ENCODE data around the gene PRTG. TPM values are rescaled to one million over a fixed set of nuclear protein-coding genes. Genes with fewer than 3 reads are reported as not detected.

PRTG gene
- polyA plus RNA-seq, 3 donors, result not detected

DNA sequence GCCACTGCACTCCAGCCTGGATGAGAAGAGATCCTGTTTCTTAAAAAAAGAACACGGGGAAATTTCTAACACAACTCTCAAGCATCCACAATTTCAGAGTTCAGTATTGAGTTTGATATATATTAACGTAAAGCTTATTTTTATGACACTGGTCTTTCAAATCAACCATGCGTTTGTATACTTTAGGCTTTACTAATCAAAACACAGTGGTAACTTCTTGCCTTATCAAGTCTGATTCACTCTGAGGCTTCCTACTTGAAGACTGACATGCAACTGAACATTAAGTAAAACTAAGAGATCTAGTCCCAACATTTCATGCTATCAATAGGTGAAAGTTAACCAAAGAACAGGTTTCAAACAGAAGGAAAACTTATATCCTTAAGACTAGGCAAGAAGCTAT lies 46.7 kb downstream of the PRTG start:
- Mint-ChIP-seq H3K27me3 (ENCODE audit: low read depth in 3 of 3) (peaks cover 0 to 5% (median 0%) of the 10 kb centered on the region in 3 donors), H3K4me1 (no peaks in the 10 kb centered on the region), H3K27ac (no peak overlapping the region), H3K4me3 (no peak overlapping the region), H3K36me3 (no peaks in the 10 kb centered on the region), H3K9me3 (peaks cover 0 to 5% (median 0%) of the 10 kb centered on the region in 7 donors)
- Histone ChIP-seq H3K27ac (ENCODE audit: low read depth in 1 of 2, low read length in 2 of 2) (no peak overlapping the region), H3K27me3 (ENCODE audit: control insufficient read depth in 2 of 2, insufficient read depth in 2 of 2, low read length in 2 of 2) (no peaks in the 10 kb centered on the region), H3K9ac (ENCODE audit: insufficient read depth, low read length, poor library complexity, severe bottlenecking) (no peak overlapping the region), H4K20me1 (ENCODE audit: insufficient read depth, low read length) (no peaks in the 10 kb centered on the region), H3K36me3 (replicated peaks in 1 of 2; ENCODE audit: control insufficient read depth in 1 of 2, insufficient read depth in 2 of 2, low read length in 2 of 2) (no peaks in the 10 kb centered on the region), H3K4me2 (replicated peaks; ENCODE audit: extremely low read depth, low read length, poor library complexity, severe bottlenecking) (no peak overlapping the region), H3K4me1 (ENCODE audit: control insufficient read depth in 1 of 2, insufficient read depth in 2 of 2, low read length in 2 of 2) (no peaks in the 10 kb centered on the region), H3K79me2 (ENCODE audit: insufficient read depth, low read length) (no peaks in the 10 kb centered on the region), H3K9me3 (replicated peaks in 1 of 2; ENCODE audit: control insufficient read depth in 1 of 2, insufficient read depth in 1 of 2, low read length in 2 of 2) (no peaks in the 10 kb centered on the region), H3K4me3 (replicated peaks in 1 of 3; ENCODE audit: low read depth in 2 of 3, low read length in 3 of 3) (no peak overlapping the region), H2AFZ (ENCODE audit: insufficient read depth, low read depth, low read length, poor library complexity, severe bottlenecking) (no peak overlapping the region)
- TF ChIP-seq CTCF (IDR thresholded peaks at IDR 0.05), result no peak
- no peak for DNase-seq
- intact Hi-C loops (cut with micrococcal nuclease), result no loop called here
- no CpG with 5 or more reads among the region's 3 CpGs for whole genome bisulfite sequencing (ENCODE audit: insufficient coverage)

DNA sequence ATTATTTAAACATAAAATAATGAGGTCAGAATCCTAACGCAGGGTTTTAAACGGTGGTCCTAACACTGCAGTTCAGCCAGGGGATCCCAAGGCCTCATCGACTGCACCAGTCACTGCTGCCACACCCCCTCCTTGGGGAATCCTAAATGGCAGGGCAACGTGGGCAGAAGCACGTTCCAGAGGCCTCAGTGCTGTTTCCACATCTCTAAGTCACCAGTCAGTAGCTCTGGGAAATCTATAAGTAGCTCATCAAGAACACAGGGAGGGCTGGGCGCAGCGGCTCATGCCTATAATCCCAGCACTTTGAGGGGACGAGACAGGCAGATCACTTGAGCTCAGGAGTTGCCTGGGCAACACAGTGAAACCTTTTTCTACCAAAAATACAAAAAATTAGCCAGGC lies 47.5 kb downstream of the PRTG start:
- H3K27me3 Mint-ChIP-seq (ENCODE audit: low read depth in 3 of 3), result peaks cover 0 to 3% (median 0%) of the 10 kb centered on the region in 3 donors
- no peaks in the 10 kb centered on the region for H3K36me3 ChIP-seq (replicated peaks in 1 of 2; ENCODE audit: control insufficient read depth in 1 of 2, insufficient read depth in 2 of 2, low read length in 2 of 2)
- WGBS (ENCODE audit: insufficient coverage), result 98% methylated on average over 4 of the region's 8 CpGs

More for the DNA sequence above, 47.5 kb downstream of the PRTG start:
- Histone ChIP-seq H3K4me2 (replicated peaks; ENCODE audit: extremely low read depth, low read length, poor library complexity, severe bottlenecking) (no peak overlapping the region), H3K9ac (ENCODE audit: insufficient read depth, low read length, poor library complexity, severe bottlenecking) (no peak overlapping the region), H3K79me2 (ENCODE audit: insufficient read depth, low read length) (no peaks in the 10 kb centered on the region), H3K27me3 (ENCODE audit: control insufficient read depth in 2 of 2, insufficient read depth in 2 of 2, low read length in 2 of 2) (no peaks in the 10 kb centered on the region), H3K9me3 (replicated peaks in 1 of 2; ENCODE audit: control insufficient read depth in 1 of 2, insufficient read depth in 1 of 2, low read length in 2 of 2) (no peaks in the 10 kb centered on the region), H3K4me1 (ENCODE audit: control insufficient read depth in 1 of 2, insufficient read depth in 2 of 2, low read length in 2 of 2) (no peaks in the 10 kb centered on the region), H2AFZ (ENCODE audit: insufficient read depth, low read depth, low read length, poor library complexity, severe bottlenecking) (no peak overlapping the region), H3K4me3 (replicated peaks in 1 of 3; ENCODE audit: low read depth in 2 of 3, low read length in 3 of 3) (no peak overlapping the region), H3K27ac (ENCODE audit: low read depth in 1 of 2, low read length in 2 of 2) (no peak overlapping the region), H4K20me1 (ENCODE audit: insufficient read depth, low read length) (no peaks in the 10 kb centered on the region)
- H3K36me3 Mint-ChIP-seq, result no peaks in the 10 kb centered on the region
- H3K4me1 Mint-ChIP-seq, result no peaks in the 10 kb centered on the region
- no peak for TF ChIP-seq CTCF (IDR thresholded peaks at IDR 0.05)
- H3K4me3 Mint-ChIP-seq, result no peak overlapping the region
- H3K9me3 Mint-ChIP-seq, result no peaks in the 10 kb centered on the region
- no peak for DNase-seq
- no peak overlapping the region for H3K27ac Mint-ChIP-seq
- intact Hi-C loops (cut with micrococcal nuclease), result no loop called here
